Measurements from ENCODE around the gene CHD2.
"Not testable (repeated sequence)": the region's sequence is repeated elsewhere in the genome, so short reads cannot be mapped to it uniquely, and the experiment has no call there.

Gene CHD2

GRCh38 chr15:93039562-93040287, 139.6 kb downstream of the CHD2 start:
- H3K9me3 ChIP-seq (ENCODE audit: control insufficient read depth in 1 of 2, low read length in 2 of 2); H3K4me3 ChIP-seq (ENCODE audit: low read depth in 1 of 2, low read length in 2 of 2); H3K36me3 ChIP-seq (ENCODE audit: control insufficient read depth in 1 of 2, insufficient read depth in 2 of 2, low read length in 2 of 2); H3K27me3 ChIP-seq (ENCODE audit: low read depth, low read length); H3K27ac ChIP-seq (ENCODE audit: low read length): not testable (repeated sequence)
- H3K4me1 ChIP-seq (ENCODE audit: control insufficient read depth in 1 of 2, insufficient read depth in 2 of 2, low read length in 2 of 2) = peaks cover 0 to 30% of the 10 kb centered on the region in 2 donors

GRCh38 chr15:93040288-93041158, 140.4 kb downstream of the CHD2 start:
- H3K27ac ChIP-seq (ENCODE audit: low read length) = no peak overlapping the region

GRCh38 chr15:93041159-93041547, 141.0 kb downstream of the CHD2 start:
- H3K4me1 ChIP-seq (ENCODE audit: control insufficient read depth in 1 of 2, insufficient read depth in 2 of 2, low read length in 2 of 2) = peaks cover 0 to 33% of the 10 kb centered on the region in 2 donors
- no peak overlapping the region for H3K27ac ChIP-seq (ENCODE audit: low read length)
- no peak overlapping the region for H3K4me3 ChIP-seq (ENCODE audit: low read depth in 1 of 2, low read length in 2 of 2)
- peaks cover 0 to 24% of the 10 kb centered on the region in 2 donors for H3K36me3 ChIP-seq (ENCODE audit: control insufficient read depth in 1 of 2, insufficient read depth in 2 of 2, low read length in 2 of 2)
- H3K27me3 ChIP-seq (ENCODE audit: low read depth, low read length) = no peaks in the 10 kb centered on the region
- peaks cover 0 to 3% of the 10 kb centered on the region in 2 donors for H3K9me3 ChIP-seq (ENCODE audit: control insufficient read depth in 1 of 2, low read length in 2 of 2)

More at GRCh38 chr15:93040288-93041158, 140.4 kb downstream of the CHD2 start:
- peaks cover 0 to 32% of the 10 kb centered on the region in 2 donors for H3K4me1 ChIP-seq (ENCODE audit: control insufficient read depth in 1 of 2, insufficient read depth in 2 of 2, low read length in 2 of 2)
- no peaks in the 10 kb centered on the region for H3K27me3 ChIP-seq (ENCODE audit: low read depth, low read length)
- H3K9me3 ChIP-seq (ENCODE audit: control insufficient read depth in 1 of 2, low read length in 2 of 2) = no peaks in the 10 kb centered on the region
- peaks cover 0 to 18% of the 10 kb centered on the region in 2 donors for H3K36me3 ChIP-seq (ENCODE audit: control insufficient read depth in 1 of 2, insufficient read depth in 2 of 2, low read length in 2 of 2)
- H3K4me3 ChIP-seq (ENCODE audit: low read depth in 1 of 2, low read length in 2 of 2) = no peak overlapping the region

- Histone ChIP-seq H3K9me3 (ENCODE audit: control insufficient read depth in 1 of 2, low read length in 2 of 2) (peaks cover 0 to 6% of the 10 kb centered on the region in 2 donors), H3K27ac (ENCODE audit: low read length) (no peak overlapping the region), H3K4me3 (ENCODE audit: low read depth in 1 of 2, low read length in 2 of 2) (no peak overlapping the region), H3K4me1 (ENCODE audit: control insufficient read depth in 1 of 2, insufficient read depth in 2 of 2, low read length in 2 of 2) (peaks cover 0 to 29% of the 10 kb centered on the region in 2 donors), H3K36me3 (ENCODE audit: control insufficient read depth in 1 of 2, insufficient read depth in 2 of 2, low read length in 2 of 2) (peaks cover 0 to 34% of the 10 kb centered on the region in 2 donors), H3K27me3 (ENCODE audit: low read depth, low read length) (no peaks in the 10 kb centered on the region)
These were observed 142.1 kb downstream of the CHD2 start for GRCh38 chr15:93042211-93042610.

- Histone ChIP-seq H3K36me3 (ENCODE audit: control insufficient read depth in 1 of 2, insufficient read depth in 2 of 2, low read length in 2 of 2) (peaks cover 0 to 36% of the 10 kb centered on the region in 2 donors), H3K4me1 (ENCODE audit: control insufficient read depth in 1 of 2, insufficient read depth in 2 of 2, low read length in 2 of 2) (peaks cover 0 to 30% of the 10 kb centered on the region in 2 donors), H3K9me3 (ENCODE audit: control insufficient read depth in 1 of 2, low read length in 2 of 2) (peaks cover 0 to 6% of the 10 kb centered on the region in 2 donors), H3K27ac (ENCODE audit: low read length) (no peak overlapping the region), H3K4me3 (ENCODE audit: low read depth in 1 of 2, low read length in 2 of 2) (no peak overlapping the region), H3K27me3 (ENCODE audit: low read depth, low read length) (no peaks in the 10 kb centered on the region)
These were observed 142.7 kb downstream of the CHD2 start for GRCh38 chr15:93042691-93043378.

GRCh38 chr15:93043621-93044300, 143.6 kb downstream of the CHD2 start:
- Histone ChIP-seq H3K4me3 (ENCODE audit: low read depth in 1 of 2, low read length in 2 of 2) (no peak overlapping the region), H3K9me3 (ENCODE audit: control insufficient read depth in 1 of 2, low read length in 2 of 2) (peaks cover 0 to 6% of the 10 kb centered on the region in 2 donors), H3K36me3 (ENCODE audit: control insufficient read depth in 1 of 2, insufficient read depth in 2 of 2, low read length in 2 of 2) (peaks cover 0 to 44% of the 10 kb centered on the region in 2 donors), H3K27ac (ENCODE audit: low read length) (no peak overlapping the region), H3K27me3 (ENCODE audit: low read depth, low read length) (no peaks in the 10 kb centered on the region), H3K4me1 (ENCODE audit: control insufficient read depth in 1 of 2, insufficient read depth in 2 of 2, low read length in 2 of 2) (peaks cover 0 to 34% of the 10 kb centered on the region in 2 donors)

GRCh38 chr15:93044301-93045190, 144.4 kb downstream of the CHD2 start:
- peaks cover 0 to 50% of the 10 kb centered on the region in 2 donors for H3K36me3 ChIP-seq (ENCODE audit: control insufficient read depth in 1 of 2, insufficient read depth in 2 of 2, low read length in 2 of 2)

GRCh38 chr15:93045191-93045785, 145.2 kb downstream of the CHD2 start:
- peaks cover 0 to 6% of the 10 kb centered on the region in 2 donors for H3K9me3 ChIP-seq (ENCODE audit: control insufficient read depth in 1 of 2, low read length in 2 of 2)
- H3K4me1 ChIP-seq (ENCODE audit: control insufficient read depth in 1 of 2, insufficient read depth in 2 of 2, low read length in 2 of 2) = peaks cover 0 to 48% of the 10 kb centered on the region in 2 donors
- H3K36me3 ChIP-seq (ENCODE audit: control insufficient read depth in 1 of 2, insufficient read depth in 2 of 2, low read length in 2 of 2) = peaks cover 2 to 55% of the 10 kb centered on the region in 2 donors
- H3K4me3 ChIP-seq (ENCODE audit: low read depth in 1 of 2, low read length in 2 of 2) = no peak overlapping the region
- no peak overlapping the region for H3K27ac ChIP-seq (ENCODE audit: low read length)
- no peaks in the 10 kb centered on the region for H3K27me3 ChIP-seq (ENCODE audit: low read depth, low read length)

More at GRCh38 chr15:93044301-93045190, 144.4 kb downstream of the CHD2 start:
- H3K27me3 ChIP-seq (ENCODE audit: low read depth, low read length) = no peaks in the 10 kb centered on the region
- peaks cover 0 to 6% of the 10 kb centered on the region in 2 donors for H3K9me3 ChIP-seq (ENCODE audit: control insufficient read depth in 1 of 2, low read length in 2 of 2)
- no peak overlapping the region for H3K27ac ChIP-seq (ENCODE audit: low read length)
- H3K4me1 ChIP-seq (ENCODE audit: control insufficient read depth in 1 of 2, insufficient read depth in 2 of 2, low read length in 2 of 2) = peaks cover 0 to 41% of the 10 kb centered on the region in 2 donors
- no peak overlapping the region for H3K4me3 ChIP-seq (ENCODE audit: low read depth in 1 of 2, low read length in 2 of 2)

GRCh38 chr15:93046120-93046519, 146.0 kb downstream of the CHD2 start:
- Histone ChIP-seq H3K4me1 (ENCODE audit: control insufficient read depth in 1 of 2, insufficient read depth in 2 of 2, low read length in 2 of 2) (peaks cover 0 to 56% of the 10 kb centered on the region in 2 donors), H3K36me3 (ENCODE audit: control insufficient read depth in 1 of 2, insufficient read depth in 2 of 2, low read length in 2 of 2) (peaks cover 6 to 62% of the 10 kb centered on the region in 2 donors), H3K9me3 (ENCODE audit: control insufficient read depth in 1 of 2, low read length in 2 of 2) (peaks cover 0 to 6% of the 10 kb centered on the region in 2 donors), H3K4me3 (ENCODE audit: low read depth in 1 of 2, low read length in 2 of 2) (no peak overlapping the region), H3K27ac (ENCODE audit: low read length) (no peak overlapping the region), H3K27me3 (ENCODE audit: low read depth, low read length) (no peaks in the 10 kb centered on the region)

All from muscle layer of duodenum (tissue), 2 donors.